HG03025 (cell line): ENCODE data around the gene NDUFV1.
"Not testable (repeated sequence)": the region's sequence is repeated elsewhere in the genome, so short reads cannot be mapped to it uniquely, and the experiment has no call there.

Experiments used
- ATAC-seq: cut with Tn5 transposase; IDR thresholded peaks from one replicate; pipeline ENCODE4 v1.9.1; 2021; ENCODE audit warnings: mild to moderate bottlenecking, moderate library complexity; ENCODE audit not compliant: unreplicated experiment, low FRiP score

Gene NDUFV1

DNA sequence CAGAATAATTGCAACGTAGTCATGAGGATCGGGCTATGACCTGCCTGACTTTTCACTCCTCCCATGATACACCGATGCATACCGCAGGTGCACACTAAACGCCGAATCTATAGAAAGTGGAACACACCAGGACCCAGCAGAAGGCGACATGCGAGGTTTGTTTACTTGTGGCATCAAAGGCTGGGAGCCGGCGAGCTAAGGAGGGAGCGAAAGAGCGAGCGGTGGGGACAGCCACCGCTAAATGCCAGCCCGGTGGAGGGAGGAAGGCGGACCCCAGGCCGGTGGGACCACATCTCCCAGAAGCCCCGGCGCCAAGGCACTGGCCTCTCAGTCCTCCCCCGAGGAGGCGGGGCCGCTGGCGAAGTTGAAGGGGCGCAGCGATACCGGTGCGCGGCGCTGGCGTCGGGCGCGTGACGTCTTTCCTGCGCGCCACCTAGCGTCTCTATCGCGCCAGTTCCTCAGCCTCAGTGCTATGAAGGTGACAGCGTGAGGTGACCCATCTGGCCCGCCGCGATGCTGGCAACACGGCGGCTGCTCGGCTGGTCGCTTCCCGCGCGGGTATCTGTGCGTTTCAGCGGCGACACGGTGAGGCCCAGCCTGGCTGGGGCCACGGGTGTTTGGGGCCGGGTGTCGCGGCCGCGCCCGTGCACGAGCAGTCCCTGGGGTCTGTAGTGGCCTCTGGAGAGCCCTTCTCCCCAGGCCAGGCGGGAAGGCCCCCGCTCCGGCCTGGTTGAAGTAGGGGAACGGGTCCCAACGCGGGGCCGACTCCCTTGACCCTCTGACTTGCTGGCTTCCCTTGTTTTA is at the start of gene NDUFV1:
Gene NDUFV1 (plus strand): TSS at position 445 of the 804 bp plus-strand sequence. CDS start 69 bp downstream, at position 514.
- ATAC-seq: peak; percentile 83

DNA sequence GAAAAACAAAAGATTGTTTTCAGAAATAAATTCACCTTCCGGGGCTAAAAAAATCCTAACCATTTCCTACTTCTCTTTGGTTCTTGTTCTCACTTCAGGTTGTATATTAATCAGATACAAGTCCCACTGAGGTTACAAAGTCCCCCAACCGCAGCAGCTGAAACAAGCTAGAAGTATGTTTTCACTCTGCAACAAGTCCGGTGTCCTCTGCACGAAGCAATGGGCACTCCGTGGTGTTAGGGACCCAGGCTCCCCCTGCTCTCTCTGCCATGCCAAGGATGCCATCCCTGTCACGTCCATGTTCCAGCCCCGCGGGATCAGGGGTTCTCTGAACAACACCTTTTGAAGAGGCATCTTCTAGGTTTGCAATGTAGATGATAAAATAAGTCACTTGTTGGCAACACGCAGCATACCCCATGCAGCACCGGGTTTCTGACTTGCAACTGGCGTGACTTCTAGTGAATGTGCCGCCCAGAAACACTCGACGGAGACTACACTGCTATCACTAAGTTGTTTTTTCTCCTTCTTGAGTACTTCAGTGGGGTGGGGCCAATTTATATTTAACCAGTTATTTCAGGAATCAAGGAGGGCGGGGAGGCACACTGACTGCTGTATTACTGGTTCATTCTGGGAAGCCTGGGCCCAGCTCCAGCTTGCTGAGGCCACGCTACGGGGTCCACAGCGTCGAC is 48.5 kb upstream of the NDUFV1 start:
- ATAC-seq: no peak

DNA sequence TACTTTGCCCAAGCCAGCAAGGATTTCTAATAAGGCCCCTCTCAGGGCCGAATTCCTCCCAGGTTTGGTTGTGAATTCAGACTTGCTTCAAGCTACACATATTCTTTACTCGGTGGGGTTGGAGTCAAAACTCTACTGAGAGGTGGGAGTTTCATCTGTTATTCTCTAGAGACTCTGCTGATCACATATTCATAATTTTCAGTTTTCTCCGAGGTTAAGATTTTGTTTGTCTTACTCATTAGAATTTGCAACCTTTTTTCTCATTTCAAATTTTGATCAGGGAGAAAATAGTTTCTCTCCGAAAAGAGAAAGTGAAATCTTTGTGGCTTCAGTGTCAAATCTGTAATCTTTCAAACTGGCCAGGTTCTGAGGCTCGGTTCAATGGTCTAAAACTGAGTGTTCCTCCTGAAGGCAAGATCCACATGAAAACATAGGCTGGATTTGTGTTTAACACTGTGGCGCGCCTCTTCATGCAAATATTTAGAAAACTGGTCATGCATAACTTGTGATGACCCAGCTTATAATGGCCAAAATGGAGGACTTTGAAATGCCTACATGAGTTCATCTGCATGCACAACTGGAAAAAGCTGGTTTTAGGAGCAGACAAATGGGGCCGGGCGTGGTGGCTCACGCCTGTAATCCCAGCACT is 44.6 kb upstream of the NDUFV1 start:
- no peak for ATAC-seq

DNA sequence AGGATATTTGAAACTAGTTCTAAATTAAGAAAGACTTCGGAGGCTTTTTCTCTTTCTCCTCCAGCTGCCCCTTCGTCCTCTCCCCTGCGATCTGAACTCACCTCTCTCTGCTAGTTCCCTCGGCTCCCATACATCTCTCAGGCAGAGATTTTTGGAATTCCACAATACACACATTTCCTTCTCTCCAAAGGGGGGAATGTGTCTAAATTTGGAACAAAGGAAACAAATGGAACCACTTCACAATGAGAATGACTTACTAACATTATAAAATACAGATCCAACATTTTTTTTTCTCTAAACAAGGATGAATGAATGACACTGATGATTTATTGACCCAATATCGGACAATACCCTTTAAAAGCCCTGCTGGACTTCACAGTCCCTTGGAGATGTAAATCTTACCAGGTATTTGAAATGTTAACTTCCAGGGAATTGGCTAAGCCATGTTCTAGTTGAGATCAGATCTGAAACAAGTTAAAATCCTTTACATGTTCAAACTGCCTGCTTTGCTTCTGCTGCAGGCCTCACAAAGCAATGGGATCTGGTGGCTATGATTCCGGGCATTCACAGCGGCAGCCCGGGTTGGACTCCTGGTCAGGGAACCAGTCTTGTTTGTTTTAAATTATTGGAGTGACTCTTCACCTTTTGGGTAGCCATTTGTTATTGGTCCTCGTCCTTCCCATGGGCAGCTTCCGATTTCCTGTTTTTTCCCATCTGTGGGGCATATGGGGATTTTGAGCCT is 43.6 kb upstream of the NDUFV1 start:
- ATAC-seq: no peak

DNA sequence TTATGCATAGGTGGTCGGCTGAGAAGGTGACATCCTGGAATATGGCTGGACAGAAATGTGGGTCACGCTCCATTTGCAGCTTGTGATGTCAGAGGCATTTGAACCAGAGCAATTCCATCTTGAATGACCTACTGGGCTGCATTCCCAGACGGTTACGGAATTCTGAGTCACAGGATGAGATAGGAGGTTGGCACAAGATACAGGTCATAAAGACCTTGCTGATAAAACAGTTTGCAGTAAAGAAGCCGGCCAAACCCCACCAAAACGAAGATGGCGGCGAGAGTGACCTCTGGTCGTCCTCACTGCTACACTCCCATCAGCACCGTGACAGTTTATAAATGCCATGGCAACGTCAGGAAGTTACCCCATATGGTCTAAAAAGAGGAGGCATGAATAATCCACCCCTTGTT is 43.0 kb upstream of the NDUFV1 start:
- not testable (repeated sequence) for ATAC-seq

DNA sequence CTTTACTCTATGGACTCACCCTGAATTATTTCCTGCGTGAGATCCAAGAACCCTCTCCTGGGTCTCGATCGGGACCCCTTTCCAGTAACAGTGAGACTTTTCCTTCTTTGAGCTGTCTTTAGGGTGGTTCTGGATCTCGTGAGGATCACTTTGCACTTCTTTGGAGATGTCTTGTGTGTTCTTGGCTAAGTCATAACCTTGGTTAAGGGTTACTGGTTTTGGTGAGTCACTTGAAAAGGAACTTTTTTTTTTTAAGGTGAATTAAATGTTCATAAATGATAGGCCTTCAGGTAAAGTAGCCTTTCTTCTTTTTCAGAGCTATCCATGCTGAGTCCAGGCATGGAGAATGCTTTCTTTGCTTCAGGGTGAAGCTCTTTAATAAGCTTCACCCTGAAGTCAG is 42.5 kb upstream of the NDUFV1 start:
- ATAC-seq: no peak

DNA sequence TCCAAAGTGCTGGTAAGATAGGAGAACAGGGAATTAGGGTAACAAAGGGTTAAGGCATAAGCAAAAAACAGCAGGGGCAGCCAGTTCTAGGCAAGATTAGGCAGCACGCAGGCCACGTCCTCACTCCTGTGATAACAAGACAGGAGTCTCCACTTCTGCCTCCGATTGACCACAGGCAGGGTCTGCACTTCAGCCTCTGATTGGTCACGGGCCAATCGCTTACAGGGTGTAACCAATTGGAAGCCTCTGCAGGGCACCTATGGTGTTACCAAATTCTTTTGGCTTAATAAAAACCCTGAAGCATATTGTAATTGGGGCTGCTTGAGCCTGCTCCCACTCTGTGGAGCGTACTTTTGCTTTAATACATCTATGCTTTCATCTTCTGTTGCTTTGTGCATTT is 35.3 kb upstream of the NDUFV1 start:
- ATAC-seq: no peak

DNA sequence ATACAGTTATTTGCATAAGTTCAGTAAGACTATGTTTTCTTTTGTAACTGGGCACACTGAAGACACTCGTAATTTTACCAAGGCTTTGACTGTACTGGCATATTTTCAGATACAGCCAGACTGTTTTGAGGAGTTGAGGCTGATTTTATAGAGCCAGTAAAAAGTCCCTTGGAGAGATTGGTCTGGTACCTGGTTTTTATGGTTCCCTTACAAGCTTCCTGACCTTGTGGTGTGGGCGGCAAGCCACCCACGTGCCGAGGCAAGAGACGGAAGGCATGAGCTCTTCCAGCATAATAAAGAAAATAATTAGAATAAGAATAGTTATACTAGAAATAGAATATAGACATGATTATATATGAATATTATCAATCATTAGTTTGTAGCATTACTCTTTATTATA is 34.4 kb upstream of the NDUFV1 start:
- no peak for ATAC-seq

DNA sequence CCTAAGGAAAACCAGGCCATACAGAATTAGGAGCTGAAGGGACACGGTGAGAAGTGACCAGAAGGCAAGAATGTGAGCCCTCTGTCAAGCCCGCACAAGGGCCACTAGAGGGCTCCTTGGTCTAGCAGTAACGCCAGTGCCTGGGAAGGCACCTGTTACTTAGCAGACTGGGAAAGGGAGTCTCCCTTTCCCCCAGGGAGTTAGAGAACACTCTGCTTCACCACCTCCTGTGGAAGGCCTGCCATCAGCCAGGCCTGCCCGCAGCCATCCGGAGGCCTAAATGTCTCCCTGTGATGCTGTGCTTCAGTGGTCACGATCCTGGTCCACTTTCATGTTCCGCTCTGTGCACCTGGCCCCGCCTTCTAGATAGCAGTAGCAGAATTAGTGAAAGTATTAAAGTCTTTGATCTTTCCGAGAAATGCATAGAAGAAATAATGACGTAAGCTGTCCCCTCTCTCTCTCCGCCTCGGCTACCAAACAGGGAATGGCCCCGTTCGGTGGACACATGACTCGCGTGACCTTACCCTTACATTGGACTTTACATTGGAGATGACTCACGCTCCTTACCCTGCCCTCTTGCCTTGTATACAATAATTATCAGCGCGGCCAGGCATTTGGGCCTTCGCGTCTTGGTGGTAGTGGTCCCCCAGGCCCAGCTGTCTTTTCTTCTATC is 33.9 kb upstream of the NDUFV1 start:
- no peak for ATAC-seq

DNA sequence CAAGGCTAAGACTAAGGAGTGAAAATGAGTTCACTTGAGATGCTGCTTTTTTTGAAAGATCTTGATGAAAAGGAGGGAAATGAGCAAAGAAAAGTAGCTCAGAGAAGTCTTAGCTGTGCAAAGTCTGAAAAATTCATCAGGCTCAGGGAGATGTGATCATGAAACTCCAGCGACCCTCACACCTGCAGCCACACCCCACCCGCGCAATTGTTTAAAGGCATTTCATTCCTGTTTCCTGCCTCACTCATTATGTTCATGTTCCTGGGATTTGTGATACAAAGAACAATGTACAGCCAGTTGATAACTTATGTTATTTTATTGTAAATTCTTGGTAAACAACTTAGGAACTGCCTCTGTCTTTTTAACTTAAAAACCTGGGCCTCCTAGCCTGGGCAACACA is 31.8 kb upstream of the NDUFV1 start:
- ATAC-seq: no peak

DNA sequence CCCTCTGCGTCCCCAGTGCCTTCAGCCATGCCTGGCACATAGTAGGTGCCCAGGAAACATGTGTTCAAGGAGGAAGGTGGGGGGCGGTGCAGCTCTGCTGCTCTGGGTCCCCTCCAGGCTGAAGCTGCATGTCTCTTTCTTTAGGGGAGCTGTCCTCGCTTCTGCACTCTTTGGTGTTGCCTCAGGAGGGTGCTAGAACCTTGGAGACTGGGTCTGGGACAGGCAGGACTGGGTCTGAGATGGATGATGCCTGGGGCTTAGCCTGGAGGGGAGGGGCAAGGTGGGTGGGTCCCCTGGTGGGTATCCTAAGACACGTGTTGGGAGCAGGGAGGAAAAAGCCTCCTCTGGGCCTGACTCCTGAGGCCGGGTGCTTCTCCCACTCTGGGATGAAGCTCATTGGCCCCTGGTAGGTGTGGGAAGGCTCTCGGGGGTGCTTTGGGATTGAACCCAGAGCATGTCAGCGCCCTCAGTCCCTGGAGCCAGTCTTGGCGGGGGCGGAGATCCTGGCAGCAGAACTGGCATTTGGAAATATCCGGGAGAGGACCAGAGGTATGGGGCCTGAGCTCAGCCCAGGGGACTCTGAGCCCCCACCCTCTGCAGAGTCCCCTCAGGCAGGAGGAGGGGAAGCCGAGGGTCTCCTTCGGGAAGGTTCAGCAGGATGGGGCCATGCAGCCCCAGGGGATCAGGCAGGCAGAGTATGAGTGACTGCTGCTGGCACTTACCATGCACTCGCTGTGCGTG is 29.8 kb upstream of the NDUFV1 start:
- no peak for ATAC-seq

DNA sequence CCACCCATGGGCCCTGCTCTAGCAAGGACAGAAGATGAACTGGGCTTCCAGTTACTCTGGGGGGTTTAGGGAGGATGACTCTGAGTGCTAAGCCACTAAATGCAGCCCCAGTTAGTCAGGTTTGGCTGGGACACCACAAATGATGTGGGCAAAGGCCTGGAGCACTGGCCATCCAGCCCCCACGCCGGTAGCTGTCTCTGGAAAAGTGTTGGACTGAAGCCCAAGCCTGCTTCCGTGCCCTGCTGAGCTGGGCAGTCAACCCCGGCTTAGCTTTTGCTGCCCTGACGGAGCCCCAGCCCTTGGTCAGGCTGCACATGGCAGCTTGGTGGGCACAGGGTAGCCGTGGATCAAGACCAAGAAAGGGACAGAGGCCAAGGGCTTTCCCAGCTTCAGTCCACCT is 28.8 kb upstream of the NDUFV1 start:
- ATAC-seq: no peak

DNA sequence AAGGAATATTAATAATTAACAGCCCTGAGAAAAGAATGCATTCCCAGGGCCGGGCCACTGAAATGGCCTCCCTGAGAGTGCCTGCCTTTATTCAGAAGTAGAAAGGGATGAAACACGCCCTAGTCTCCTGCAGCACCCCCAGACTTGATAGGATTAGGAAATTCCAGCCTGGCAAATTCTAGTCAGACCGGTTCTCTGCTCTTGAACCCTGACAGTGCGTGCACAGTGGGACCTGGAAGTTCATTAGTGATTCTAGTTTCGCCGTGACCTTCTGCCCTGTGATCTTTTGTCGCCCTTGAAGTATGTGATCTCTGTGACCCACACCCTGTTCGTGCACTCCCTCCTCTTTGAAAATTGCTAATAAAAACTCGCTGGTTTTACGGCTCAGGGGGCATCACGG is 25.3 kb upstream of the NDUFV1 start:
- ATAC-seq: no peak

DNA sequence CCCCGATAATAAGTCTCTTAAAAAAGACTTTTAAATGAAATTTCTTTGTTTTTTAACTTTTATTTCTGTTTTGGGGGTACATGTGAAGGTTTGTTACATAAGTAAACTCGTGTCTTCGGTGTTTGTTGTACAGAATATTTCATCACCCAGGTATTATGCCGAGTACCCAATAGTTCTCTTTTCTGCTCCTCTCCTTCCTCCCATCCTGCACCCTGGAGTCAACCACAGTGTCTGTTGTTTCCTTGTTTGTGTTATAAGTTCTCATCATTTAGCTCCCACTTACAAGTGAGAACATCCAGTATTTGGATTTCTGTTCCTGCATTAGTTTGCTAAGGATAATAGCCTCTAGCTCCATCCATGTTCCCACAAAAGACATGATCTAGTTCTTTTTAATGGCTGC is 24.7 kb upstream of the NDUFV1 start:
- no peak for ATAC-seq

DNA sequence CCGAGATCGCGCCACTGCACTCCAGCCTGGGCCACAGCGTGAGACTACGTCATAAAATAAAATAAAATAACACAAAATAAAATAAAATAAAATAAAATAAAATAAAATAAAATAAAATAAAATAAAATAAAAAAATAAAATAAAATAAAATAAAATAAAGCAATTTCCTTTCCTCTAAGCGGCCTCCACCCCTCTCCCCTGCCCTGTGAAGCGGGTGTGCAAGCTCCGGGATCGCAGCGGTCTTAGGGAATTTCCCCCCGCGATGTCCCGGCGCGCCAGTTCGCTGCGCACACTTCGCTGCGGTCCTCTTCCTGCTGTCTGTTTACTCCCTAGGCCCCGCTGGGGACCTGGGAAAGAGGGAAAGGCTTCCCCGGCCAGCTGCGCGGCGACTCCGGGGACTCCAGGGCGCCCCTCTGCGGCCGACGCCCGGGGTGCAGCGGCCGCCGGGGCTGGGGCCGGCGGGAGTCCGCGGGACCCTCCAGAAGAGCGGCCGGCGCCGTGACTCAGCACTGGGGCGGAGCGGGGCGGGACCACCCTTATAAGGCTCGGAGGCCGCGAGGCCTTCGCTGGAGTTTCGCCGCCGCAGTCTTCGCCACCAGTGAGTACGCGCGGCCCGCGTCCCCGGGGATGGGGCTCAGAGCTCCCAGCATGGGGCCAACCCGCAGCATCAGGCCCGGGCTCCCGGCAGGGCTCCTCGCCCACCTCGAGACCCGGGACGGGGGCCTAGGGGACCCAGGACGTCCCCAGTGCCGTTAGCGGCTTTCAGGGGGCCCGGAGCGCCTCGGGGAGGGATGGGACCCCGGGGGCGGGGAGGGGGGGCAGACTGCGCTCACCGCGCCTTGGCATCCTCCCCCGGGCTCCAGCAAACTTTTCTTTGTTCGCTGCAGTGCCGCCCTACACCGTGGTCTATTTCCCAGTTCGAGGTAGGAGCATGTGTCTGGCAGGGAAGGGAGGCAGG is 23.2 kb upstream of the NDUFV1 start, which contains the start of gene GSTP1:
Gene GSTP1 (plus strand): TSS at position 566 of the 958 bp plus-strand sequence. CDS start 32 bp downstream, at position 598.
- peak; percentile 44 for ATAC-seq

DNA sequence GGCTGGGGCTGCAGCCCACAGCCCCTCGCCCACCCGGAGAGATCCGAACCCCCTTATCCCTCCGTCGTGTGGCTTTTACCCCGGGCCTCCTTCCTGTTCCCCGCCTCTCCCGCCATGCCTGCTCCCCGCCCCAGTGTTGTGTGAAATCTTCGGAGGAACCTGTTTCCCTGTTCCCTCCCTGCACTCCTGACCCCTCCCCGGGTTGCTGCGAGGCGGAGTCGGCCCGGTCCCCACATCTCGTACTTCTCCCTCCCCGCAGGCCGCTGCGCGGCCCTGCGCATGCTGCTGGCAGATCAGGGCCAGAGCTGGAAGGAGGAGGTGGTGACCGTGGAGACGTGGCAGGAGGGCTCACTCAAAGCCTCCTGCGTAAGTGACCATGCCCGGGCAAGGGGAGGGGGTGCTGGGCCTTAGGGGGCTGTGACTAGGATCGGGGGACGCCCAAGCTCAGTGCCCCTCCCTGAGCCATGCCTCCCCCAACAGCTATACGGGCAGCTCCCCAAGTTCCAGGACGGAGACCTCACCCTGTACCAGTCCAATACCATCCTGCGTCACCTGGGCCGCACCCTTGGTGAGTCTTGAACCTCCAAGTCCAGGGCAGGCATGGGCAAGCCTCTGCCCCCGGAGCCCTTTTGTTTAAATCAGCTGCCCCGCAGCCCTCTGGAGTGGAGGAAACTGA is 22.4 kb upstream of the NDUFV1 start:
- ATAC-seq: no peak

DNA sequence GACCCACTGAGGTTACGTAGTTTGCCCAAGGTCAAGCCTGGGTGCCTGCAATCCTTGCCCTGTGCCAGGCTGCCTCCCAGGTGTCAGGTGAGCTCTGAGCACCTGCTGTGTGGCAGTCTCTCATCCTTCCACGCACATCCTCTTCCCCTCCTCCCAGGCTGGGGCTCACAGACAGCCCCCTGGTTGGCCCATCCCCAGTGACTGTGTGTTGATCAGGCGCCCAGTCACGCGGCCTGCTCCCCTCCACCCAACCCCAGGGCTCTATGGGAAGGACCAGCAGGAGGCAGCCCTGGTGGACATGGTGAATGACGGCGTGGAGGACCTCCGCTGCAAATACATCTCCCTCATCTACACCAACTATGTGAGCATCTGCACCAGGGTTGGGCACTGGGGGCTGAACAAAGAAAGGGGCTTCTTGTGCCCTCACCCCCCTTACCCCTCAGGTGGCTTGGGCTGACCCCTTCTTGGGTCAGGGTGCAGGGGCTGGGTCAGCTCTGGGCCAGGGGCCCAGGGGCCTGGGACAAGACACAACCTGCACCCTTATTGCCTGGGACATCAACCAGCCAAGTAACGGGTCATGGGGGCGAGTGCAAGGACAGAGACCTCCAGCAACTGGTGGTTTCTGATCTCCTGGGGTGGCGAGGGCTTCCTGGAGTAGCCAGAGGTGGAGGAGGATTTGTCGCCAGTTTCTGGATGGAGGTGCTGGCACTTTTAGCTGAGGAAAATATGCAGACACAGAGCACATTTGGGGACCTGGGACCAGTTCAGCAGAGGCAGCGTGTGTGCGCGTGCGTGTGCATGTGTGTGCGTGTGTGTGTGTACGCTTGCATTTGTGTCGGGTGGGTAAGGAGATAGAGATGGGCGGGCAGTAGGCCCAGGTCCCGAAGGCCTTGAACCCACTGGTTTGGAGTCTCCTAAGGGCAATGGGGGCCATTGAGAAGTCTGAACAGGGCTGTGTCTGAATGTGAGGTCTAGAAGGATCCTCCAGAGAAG is 21.6 kb upstream of the NDUFV1 start:
- ATAC-seq: no peak
